Left lobe of liver (tissue), 2 donors: ENCODE measurements around the gene KCTD5. TPM values are rescaled to one million over a fixed set of nuclear protein-coding genes. Genes with fewer than 3 reads are reported as not detected.
"Not testable (repeated sequence)": the region's sequence is repeated elsewhere in the genome, so short reads cannot be mapped to it uniquely, and the experiment has no call there.

ENCODE experiments used
- ATAC-seq: fragments of 200-7000 bp; cut with Tn5 transposase; one replicate; pipeline ENCODE4 v1.9.1; 2020; ENCODE audit warnings: mild to moderate bottlenecking, moderate library complexity
- DNase-seq: peaks from one replicate; pipeline ENCODE4 v3.0.0-alpha.2; 2020; ENCODE audit warnings: low spot score
- total RNA-seq: library from RNA; stranded (reverse); gene quantifications from one replicate; pipeline ENCODE4 v1.2.1, GENCODE V29; 2021
- donor health status: DM: no; HTN: no; CAD: no; lungs with moderate emphysema.
- donor health status: DM: no; HTN: yes; CAD: no.

Gene KCTD5
- total RNA-seq, 1 donor from 2014 or later: 7.8 TPM

DNA sequence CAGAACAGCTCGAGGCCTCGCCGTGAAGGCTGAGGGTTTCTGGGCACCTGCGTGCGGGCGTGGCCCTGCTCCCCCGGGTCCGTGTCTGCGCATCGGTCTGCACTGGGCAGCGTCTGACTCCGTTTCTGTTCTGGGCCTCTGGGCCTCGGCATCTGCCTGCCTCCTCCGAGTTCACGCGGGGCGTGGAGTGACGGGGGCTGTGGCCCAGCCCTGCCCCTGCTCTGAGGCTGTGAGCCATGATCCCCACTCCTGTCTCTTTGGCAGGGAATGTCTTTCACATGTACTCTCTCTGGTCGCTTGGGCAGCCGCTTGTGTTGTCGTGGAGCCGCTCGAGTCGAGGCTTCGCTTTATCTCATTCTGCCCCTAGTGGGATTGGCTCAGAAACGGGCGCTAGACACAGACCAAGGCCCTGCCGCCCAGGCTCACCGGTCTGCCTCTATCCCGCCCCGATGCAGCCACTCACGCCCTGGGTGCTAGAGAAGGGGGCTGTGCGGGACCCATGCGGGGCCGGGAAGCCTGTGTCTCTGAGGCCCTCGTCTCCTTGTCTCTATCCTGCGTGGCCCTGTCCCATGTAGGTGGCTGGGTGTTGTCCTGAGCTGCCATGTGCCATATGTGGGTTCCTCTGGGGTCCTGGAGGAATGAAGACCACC, 14.4 kb downstream of the KCTD5 start:
- not testable (repeated sequence) for DNase-seq, ATAC-seq

GRCh38 chr16:2697401-2697948, 15.2 kb downstream of the KCTD5 start:
- DNase-seq (no peak), ATAC-seq (no peak)

DNA sequence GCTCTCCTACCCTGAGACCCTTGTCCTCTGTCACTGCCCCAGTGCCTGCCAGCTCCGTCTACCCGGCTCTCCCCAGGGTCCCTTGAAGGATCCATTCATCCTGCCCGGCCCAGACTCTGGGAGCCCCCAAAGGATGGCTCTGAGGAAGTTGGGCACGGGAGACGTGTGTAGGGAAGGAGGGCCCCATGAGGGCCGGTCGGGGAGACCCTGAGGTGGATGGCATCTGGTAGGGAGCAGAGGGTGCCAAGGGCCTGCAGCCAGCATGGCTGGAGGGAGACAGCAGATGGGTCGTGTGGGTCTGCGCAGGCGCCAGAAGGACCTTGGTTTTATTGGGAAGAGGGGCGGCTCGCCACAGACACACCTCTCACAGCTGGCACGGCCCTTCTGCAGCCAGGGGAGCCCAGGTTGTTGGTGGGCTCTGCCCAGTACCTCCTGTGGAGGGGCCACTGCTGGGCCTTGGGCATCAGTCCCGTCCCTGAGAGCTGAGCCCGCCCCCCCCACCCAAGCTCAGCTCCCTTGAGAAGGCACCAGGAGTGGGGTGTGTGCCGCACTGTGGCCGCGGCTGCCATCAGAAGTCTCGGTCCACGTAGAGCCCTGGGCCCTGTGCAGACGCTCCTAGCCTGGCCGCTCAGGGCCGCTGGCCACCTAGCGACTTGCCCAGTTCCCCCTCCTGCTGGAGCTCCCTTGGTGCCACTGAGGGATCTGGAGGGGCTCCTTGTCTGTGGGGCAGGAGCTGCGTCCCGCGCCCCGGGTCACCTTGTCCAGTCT, 16.0 kb downstream of the KCTD5 start:
- no peak for DNase-seq
- no peak for ATAC-seq

- DNase-seq (no peak), ATAC-seq (no peak)
Observed at GRCh38 chr16:2698965-2699750, 16.8 kb downstream of the KCTD5 start.

GRCh38 chr16:2699791-2700600, 17.7 kb downstream of the KCTD5 start:
- DNase-seq (no peak), ATAC-seq (no peak)

DNA sequence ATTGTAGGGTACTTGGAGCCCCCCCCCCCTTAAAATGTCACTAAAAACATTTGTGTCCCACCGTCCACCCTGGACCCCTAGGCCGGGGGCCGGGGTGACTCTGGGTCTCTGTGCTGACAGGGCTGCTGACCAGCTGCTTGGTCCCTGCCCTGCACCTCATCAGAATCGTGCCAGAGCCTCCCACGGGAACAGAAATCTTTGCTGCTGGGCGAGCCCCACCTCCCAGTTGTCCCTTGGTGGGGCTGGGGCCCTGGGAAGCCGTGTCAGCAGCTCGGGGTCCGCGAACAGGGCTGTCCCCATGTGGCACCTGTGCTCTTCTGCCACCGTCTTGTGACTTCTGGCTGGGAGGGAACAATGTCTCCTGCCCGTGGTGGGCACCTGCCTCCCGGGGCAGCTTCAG, 18.5 kb downstream of the KCTD5 start:
- no peak for ATAC-seq

DNA sequence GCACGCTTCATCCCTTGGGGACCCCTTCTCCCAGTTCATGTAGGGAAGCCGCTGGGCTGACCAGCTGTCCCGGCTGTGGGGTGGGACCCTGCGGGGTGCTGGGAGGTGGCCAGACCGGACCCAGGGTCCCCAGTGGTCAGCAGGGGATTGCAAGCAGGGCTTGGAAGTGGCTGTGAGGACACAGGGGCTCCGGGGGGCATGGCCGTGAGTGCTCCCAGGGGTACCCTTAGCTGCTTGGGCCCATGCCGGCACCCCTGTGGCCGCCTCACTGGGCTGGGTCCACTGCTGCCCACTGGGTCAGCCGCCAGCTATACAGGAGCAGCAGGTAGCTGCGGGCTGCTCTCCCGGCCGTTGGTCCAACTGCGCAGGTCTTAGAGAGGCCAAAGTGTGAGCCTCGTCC, 18.9 kb downstream of the KCTD5 start:
- ATAC-seq (no peak), DNase-seq (no peak)

More for the DNA sequence above, 18.5 kb downstream of the KCTD5 start:
- no peak for DNase-seq

GRCh38 chr16:2701713-2702437, 19.6 kb downstream of the KCTD5 start:
- peak; percentile 64 for DNase-seq
- ATAC-seq: peak; percentile 57

- no peak for ATAC-seq
- no peak for DNase-seq
Observed at GRCh38 chr16:2702438-2702825, 20.1 kb downstream of the KCTD5 start.

- ATAC-seq: peak; percentile 91
- peak; percentile 95 for DNase-seq
Observed at GRCh38 chr16:2702871-2703745, 20.8 kb downstream of the KCTD5 start.

- DNase-seq (no peak), ATAC-seq (no peak)
Observed at GRCh38 chr16:2704166-2704982, 22.1 kb downstream of the KCTD5 start.

GRCh38 chr16:2704983-2705275, 22.6 kb downstream of the KCTD5 start:
- DNase-seq (no peak), ATAC-seq (no peak)

DNA sequence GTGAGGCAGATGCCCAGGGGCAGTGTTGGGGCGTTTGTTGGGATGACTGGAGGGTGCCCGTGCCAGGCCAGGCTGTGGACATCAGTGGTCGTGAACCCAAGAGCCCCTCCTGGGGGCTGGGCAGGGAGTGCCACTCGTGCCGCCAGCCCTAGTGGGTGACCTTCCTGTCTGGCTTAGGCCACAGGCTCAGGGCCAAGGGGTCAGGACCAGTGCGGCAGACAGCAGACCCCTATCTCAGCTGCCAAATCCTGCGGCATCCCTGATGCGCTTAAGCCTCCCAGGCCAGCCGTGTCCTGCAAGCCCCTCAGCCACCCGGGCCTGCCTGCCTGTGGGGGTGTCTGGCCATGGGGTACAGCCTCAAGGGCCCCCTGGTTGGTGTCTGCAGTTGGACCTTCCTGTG, 23.0 kb downstream of the KCTD5 start:
- ATAC-seq (no peak), DNase-seq (no peak)

- DNase-seq: no peak
- no peak for ATAC-seq
Observed at GRCh38 chr16:2706085-2706484, 23.8 kb downstream of the KCTD5 start.

- no peak for DNase-seq
- no peak for ATAC-seq
Observed at GRCh38 chr16:2706611-2707311, 24.4 kb downstream of the KCTD5 start.

- DNase-seq: no peak
- ATAC-seq: no peak
Observed at GRCh38 chr16:2707368-2708289, 25.3 kb downstream of the KCTD5 start.

DNA sequence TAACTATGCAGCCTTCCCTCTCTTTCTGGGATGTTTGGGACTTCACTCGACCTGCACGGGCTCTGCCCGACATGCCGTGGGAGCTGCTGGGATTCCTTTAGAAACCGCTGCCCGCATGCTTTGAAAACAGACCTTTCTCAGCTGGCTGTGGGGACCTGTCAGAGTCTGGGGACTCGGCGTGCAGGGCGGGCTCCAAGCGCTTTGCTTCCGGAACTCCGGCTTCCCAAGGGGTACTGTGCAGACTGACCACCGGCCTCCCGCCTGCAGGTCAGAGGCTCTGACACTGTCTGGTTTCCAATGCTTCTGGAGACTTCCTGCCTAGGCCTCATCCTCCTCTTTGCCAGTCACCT, 25.9 kb downstream of the KCTD5 start:
- DNase-seq (no peak), ATAC-seq (no peak)
